H9 (cell line): ENCODE results near the gene SAMD15. TPM values are rescaled to one million over a fixed set of nuclear protein-coding genes. Genes with fewer than 3 reads are reported as not detected.

Experiments
- DNase-seq: peaks from one replicate; pipeline ENCODE4 v3.0.0-alpha.2; 2017
- H2AFZ ChIP-seq: one replicate; pipeline ENCODE4 v1.6.1; 2013; ENCODE audit warnings: mild to moderate bottlenecking, low read length, control low read depth, moderate library complexity
- H2AK5ac ChIP-seq: 2 replicates; pipeline ENCODE4 v1.6.1; 2013; ENCODE audit warnings: low read length, control low read depth, mixed read lengths; ENCODE audit not compliant: insufficient read length
- H2BK120ac ChIP-seq: one replicate; pipeline ENCODE4 v1.6.1; 2013; ENCODE audit warnings: low read depth, mild to moderate bottlenecking, low read length, control low read depth, inconsistent platforms; ENCODE audit not compliant: poor library complexity, severe bottlenecking
- H2BK12ac ChIP-seq: 2 replicates; pipeline ENCODE4 v1.6.1; 2013; ENCODE audit warnings: low read length, control low read depth, mixed read lengths, low read depth; ENCODE audit not compliant: insufficient read length
- H2BK15ac ChIP-seq: 2 replicates; pipeline ENCODE4 v1.6.1; 2013; ENCODE audit warnings: low read depth, low read length, control low read depth
- H2BK20ac ChIP-seq: one replicate; pipeline ENCODE4 v1.6.1; 2013; ENCODE audit warnings: low read depth, mild to moderate bottlenecking, low read length, control low read depth, inconsistent platforms; ENCODE audit not compliant: poor library complexity, severe bottlenecking
- H2BK5ac ChIP-seq: 2 replicates; pipeline ENCODE4 v1.6.1; 2013; ENCODE audit warnings: low read length, control low read depth, mixed read lengths; ENCODE audit not compliant: insufficient read length
- H3K14ac ChIP-seq: 2 replicates; pipeline ENCODE4 v1.6.1; 2013; ENCODE audit warnings: low read length, control low read depth; ENCODE audit not compliant: insufficient read depth
- H3K18ac ChIP-seq: 2 replicates; pipeline ENCODE4 v1.6.1; 2013; ENCODE audit warnings: low read depth, mild to moderate bottlenecking, mixed read lengths, low read length, control low read depth; ENCODE audit not compliant: insufficient read length
- H3K23ac ChIP-seq: 2 replicates; pipeline ENCODE4 v1.6.1; 2013; ENCODE audit warnings: low read length, control low read depth, mixed read lengths, low read depth; ENCODE audit not compliant: insufficient read length
- H3K23me2 ChIP-seq: 2 replicates; pipeline ENCODE4 v1.6.1; 2013; ENCODE audit warnings: low read depth, mild to moderate bottlenecking, mixed read lengths, low read length, control low read depth; ENCODE audit not compliant: insufficient read length, poor library complexity, severe bottlenecking
- H3K27ac ChIP-seq: 2 replicates; pipeline ENCODE4 v1.5.1; 2013; ENCODE audit warnings: low read length, control low read depth, mixed read lengths, low read depth; ENCODE audit not compliant: insufficient read length
- H3K27me3 ChIP-seq: 2 replicates; pipeline ENCODE4 v1.6.1; 2013; ENCODE audit warnings: low read length, control low read depth, inconsistent platforms; ENCODE audit not compliant: insufficient read depth
- H3K4ac ChIP-seq: 2 replicates; pipeline ENCODE4 v1.6.1; 2013; ENCODE audit warnings: low read depth, mild to moderate bottlenecking, control low read depth, inconsistent platforms, low read length, moderate library complexity
- H3K4me1 ChIP-seq: 2 replicates; pipeline ENCODE4 v1.6.1; 2013; ENCODE audit warnings: low read length, control low read depth, inconsistent platforms; ENCODE audit not compliant: insufficient read depth
- H3K4me2 ChIP-seq: 2 replicates; pipeline ENCODE4 v1.6.1; 2013; ENCODE audit warnings: low read length, control low read depth, mixed read lengths; ENCODE audit not compliant: insufficient read length, insufficient read depth
- H3K56ac ChIP-seq: 2 replicates; pipeline ENCODE4 v1.6.1; 2013; ENCODE audit warnings: low read depth, mild to moderate bottlenecking, mixed read lengths, low read length, control low read depth; ENCODE audit not compliant: insufficient read length
- H3K79me1 ChIP-seq: 2 replicates; pipeline ENCODE4 v1.6.1; 2013; ENCODE audit warnings: low read depth, mild to moderate bottlenecking, moderate library complexity, low read length, control low read depth, inconsistent platforms; ENCODE audit not compliant: insufficient read depth, poor library complexity, severe bottlenecking
- H3K79me2 ChIP-seq: 2 replicates; pipeline ENCODE4 v1.6.1; 2013; ENCODE audit warnings: low read length, control low read depth, inconsistent platforms; ENCODE audit not compliant: insufficient read depth
- H3K9ac ChIP-seq: 2 replicates; pipeline ENCODE4 v1.6.1; 2013; ENCODE audit warnings: low read length, control low read depth, mixed read lengths; ENCODE audit not compliant: insufficient read length; ENCODE audit errors: extremely low read depth
- H3K9me3 ChIP-seq: one replicate; pipeline ENCODE4 v1.6.1; 2013; ENCODE audit warnings: low read depth, low read length, inconsistent platforms; ENCODE audit not compliant: control insufficient read depth
- H3T11ph ChIP-seq: one replicate; pipeline ENCODE4 v1.6.1; 2013; ENCODE audit warnings: mild to moderate bottlenecking, low read length, control low read depth, inconsistent platforms
- H4K20me1 ChIP-seq: one replicate; pipeline ENCODE4 v1.6.1; 2013; ENCODE audit not compliant: control insufficient read depth, insufficient read length, insufficient read depth
- H4K5ac ChIP-seq: 2 replicates; pipeline ENCODE4 v1.6.1; 2013; ENCODE audit warnings: low read depth, mild to moderate bottlenecking, mixed read lengths, low read length, control low read depth; ENCODE audit not compliant: insufficient read length
- H4K8ac ChIP-seq: replicated peaks from 2 replicates; pipeline ENCODE4 v1.6.1; 2013; ENCODE audit warnings: low read length, control low read depth, mixed read lengths, low read depth; ENCODE audit not compliant: insufficient read length
- H4K91ac ChIP-seq: 2 replicates; pipeline ENCODE4 v1.6.1; 2013; ENCODE audit warnings: low read depth, mild to moderate bottlenecking, moderate library complexity, mixed read lengths, low read length, control low read depth; ENCODE audit not compliant: insufficient read length
- H3K27ac Mint-ChIP-seq, 3 experiments: 2 replicates in 2 of 3; 3 replicates in 1 of 3; pipeline ENCODE4 v1.8.0; 2020 to 2021; ENCODE audit warnings: mixed read lengths in 3 of 3, mild to moderate bottlenecking in 1 of 3, moderate library complexity in 1 of 3
- H3K27me3 Mint-ChIP-seq: 2 replicates; pipeline ENCODE4 v1.8.0; 2021; ENCODE audit warnings: low read depth, mild to moderate bottlenecking, moderate library complexity, mixed read lengths
- H3K36me3 Mint-ChIP-seq, 3 experiments: 2 replicates in 2 of 3; 3 replicates in 1 of 3; pipeline ENCODE4 v1.8.0; 2020 to 2021; ENCODE audit warnings: low read depth in 3 of 3, mixed read lengths in 3 of 3; ENCODE audit not compliant: insufficient read depth in 1 of 3
- H3K4me1 Mint-ChIP-seq, 2 experiments: 2 replicates each; pipeline ENCODE4 v1.8.0; 2020; ENCODE audit warnings: mixed read lengths in 2 of 2
- H3K4me3 Mint-ChIP-seq, 2 experiments: 2 replicates in 1 of 2; 3 replicates in 1 of 2; pipeline ENCODE4 v1.8.0; 2020 to 2021; ENCODE audit warnings: mild to moderate bottlenecking in 2 of 2, mixed read lengths in 2 of 2, moderate library complexity in 1 of 2
- H3K9me3 Mint-ChIP-seq, 2 experiments: 2 replicates in 1 of 2; 3 replicates in 1 of 2; pipeline ENCODE4 v1.8.0; 2020; ENCODE audit warnings: mild to moderate bottlenecking in 2 of 2, mixed read lengths in 2 of 2, moderate library complexity in 1 of 2
- CTCF ChIP-seq: fragments of 200-600 bp; sonication (generic); conservative IDR thresholded peaks from 3 replicates; pipeline ENCODE4 v1.8.0; 2021; ENCODE audit warnings: antibody characterized with exemption, mild to moderate bottlenecking
- WGBS: extraction: QIAGEN DNeasy Blood & Tissue Kit; methylation state at CpG from one replicate; pipeline ENCODE4 v1.1.7; 2013; ENCODE audit warnings: missing lambda C conversion rate, low lambda C conversion rate, mixed read lengths; ENCODE audit not compliant: insufficient read length; ENCODE audit errors: extremely low coverage; 5-methylcytosine and 5-hydroxymethylcytosine counted together
- total RNA-seq: library from RNA; stranded (reverse); gene quantifications from 2 replicates; pipeline ENCODE4 v1.2.1, GENCODE V29; 2021

Gene SAMD15
- total RNA-seq, 1 experiment from 2014 or later: 1.1 TPM

DNA sequence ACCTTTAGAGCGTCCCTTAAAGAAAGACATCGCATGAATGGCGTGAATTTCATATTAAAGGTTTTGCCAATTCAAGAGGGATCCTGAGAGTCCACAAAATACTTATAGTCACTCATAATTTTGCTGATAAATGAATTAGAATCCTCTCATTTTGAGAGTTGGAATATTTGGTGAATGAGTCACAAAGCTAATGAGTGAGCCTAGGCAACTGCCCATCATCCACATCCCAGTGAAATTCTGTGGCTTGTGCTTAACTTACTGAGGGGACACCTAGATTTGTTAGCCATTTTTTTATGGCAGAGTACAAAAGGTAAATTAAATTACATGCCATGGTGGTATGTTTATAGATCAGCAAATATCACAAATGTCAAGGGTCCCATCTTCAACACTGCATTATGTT is 58.9 kb downstream of the SAMD15 start:
- no peaks in the 10 kb centered on the region for H3K9me3 Mint-ChIP-seq
- H3K4ac ChIP-seq: no peak overlapping the region
- no peaks in the 10 kb centered on the region for H3K27me3 Mint-ChIP-seq
- H3K4me1 Mint-ChIP-seq: no peaks in the 10 kb centered on the region
- no peak overlapping the region for H3K4me3 Mint-ChIP-seq
- H3K23ac ChIP-seq: no peak overlapping the region
- H2AK5ac ChIP-seq: no peak overlapping the region
- H2BK5ac ChIP-seq: no peak overlapping the region
- H4K8ac ChIP-seq: no peak overlapping the region
- H3K18ac ChIP-seq: no peak overlapping the region
- H4K20me1 ChIP-seq: no peaks in the 10 kb centered on the region
- H4K91ac ChIP-seq: no peak overlapping the region
- no peak overlapping the region for H2BK12ac ChIP-seq
- no peak for DNase-seq
- no peaks in the 10 kb centered on the region for H3K9me3 ChIP-seq
- no peak overlapping the region for H2BK15ac ChIP-seq
- H3K23me2 ChIP-seq: no peaks in the 10 kb centered on the region
- no peak overlapping the region for H3K27ac ChIP-seq
- no peak overlapping the region for H2BK20ac ChIP-seq
- no CpG with 5 or more reads among the region's 3 CpGs for WGBS
- H3K4me2 ChIP-seq: no peak overlapping the region
- H3T11ph ChIP-seq: no peak overlapping the region
- H3K27me3 ChIP-seq: no peaks in the 10 kb centered on the region
- no peak overlapping the region for H3K56ac ChIP-seq
- H3K9ac ChIP-seq: no peak overlapping the region
- no peak for TF ChIP-seq CTCF
- H3K14ac ChIP-seq: no peak overlapping the region
- H4K5ac ChIP-seq: no peak overlapping the region
- no peak overlapping the region for H2BK120ac ChIP-seq
- H3K27ac Mint-ChIP-seq: no peak overlapping the region
- no peaks in the 10 kb centered on the region for H3K79me1 ChIP-seq
- H3K4me1 ChIP-seq: no peaks in the 10 kb centered on the region
- peaks cover 9 to 43% (median 33%) of the 10 kb centered on the region in 3 experiments for H3K36me3 Mint-ChIP-seq
- no peak overlapping the region for H2AFZ ChIP-seq
- no peaks in the 10 kb centered on the region for H3K79me2 ChIP-seq
